Renal pelvis (tissue), 4 donors: ENCODE data around the gene S100A9. TPM values are rescaled to one million over a fixed set of nuclear protein-coding genes. Genes with fewer than 3 reads are reported as not detected.

Experiments used
- DNase-seq: peaks from one replicate; pipeline ENCODE4 v3.0.0-alpha.2; 2013
- polyA plus RNA-seq, 3 donors: library from polyadenylated mRNA; unstranded; fragments of 120-200 nt; gene quantifications; one replicate each; pipeline ENCODE4 v1.2.1, GENCODE V29; 2013; ENCODE audit not compliant: insufficient read length in 3 of 3

S100A9 gene
- polyA plus RNA-seq, 3 donors = 9.1 to 27.1 (median 20.4) TPM

GRCh38 chr1:153386500-153386901, 28.8 kb downstream of the S100A9 start:
- no peak for DNase-seq

GRCh38 chr1:153387001-153387400, 29.3 kb downstream of the S100A9 start:
- DNase-seq = no peak

GRCh38 chr1:153387785-153388184, 30.1 kb downstream of the S100A9 start:
- DNase-seq = no peak

GRCh38 chr1:153389401-153389800, 31.7 kb downstream of the S100A9 start:
- no peak for DNase-seq

- no peak for DNase-seq
These were observed 32.6 kb downstream of the S100A9 start for GRCh38 chr1:153389973-153390879.

GRCh38 chr1:153390938-153391710, 33.5 kb downstream of the S100A9 start, which contains the start of gene S100A8:
Gene S100A8, minus strand, starts transcription at chr1:153391073. Its CDS starts 538 bp downstream, at chr1:153390535.
- DNase-seq = no peak

- no peak for DNase-seq
These were observed 34.6 kb downstream of the S100A9 start for GRCh38 chr1:153392258-153392657.

- DNase-seq = no peak
These were observed 35.2 kb downstream of the S100A9 start for GRCh38 chr1:153392822-153393221.

- no peak for DNase-seq
These were observed 36.3 kb downstream of the S100A9 start for GRCh38 chr1:153393926-153394325.

GRCh38 chr1:153394391-153394790, 36.7 kb downstream of the S100A9 start:
- no peak for DNase-seq

- no peak for DNase-seq
These were observed 37.6 kb downstream of the S100A9 start for GRCh38 chr1:153395136-153395685.

- no peak for DNase-seq
These were observed 38.1 kb downstream of the S100A9 start for GRCh38 chr1:153395776-153396175.

- no peak for DNase-seq
These were observed 38.8 kb downstream of the S100A9 start for GRCh38 chr1:153396461-153396860.

GRCh38 chr1:153397051-153397923, 39.6 kb downstream of the S100A9 start:
- DNase-seq = no peak

- DNase-seq = no peak
These were observed 40.4 kb downstream of the S100A9 start for GRCh38 chr1:153397924-153398651.

- no peak for DNase-seq
These were observed 41.9 kb downstream of the S100A9 start for GRCh38 chr1:153399401-153400055.

GRCh38 chr1:153400244-153400643, 42.6 kb downstream of the S100A9 start:
- DNase-seq = no peak

GRCh38 chr1:153401461-153401860, 43.8 kb downstream of the S100A9 start:
- DNase-seq = no peak

- no peak for DNase-seq
These were observed 44.6 kb downstream of the S100A9 start for GRCh38 chr1:153402226-153402625.

GRCh38 chr1:153403421-153404085, 45.9 kb downstream of the S100A9 start:
- no peak for DNase-seq
